ENCODE data around the gene RAB37. TPM values are rescaled to one million over a fixed set of nuclear protein-coding genes. Genes with fewer than 3 reads are reported as not detected.

The RAB37 gene
- total RNA-seq, 3 donors from 2014 or later (not counting 1 experiment from before 2014, with no cell fraction given) = 150 to 184 (median 169) TPM

DNA sequence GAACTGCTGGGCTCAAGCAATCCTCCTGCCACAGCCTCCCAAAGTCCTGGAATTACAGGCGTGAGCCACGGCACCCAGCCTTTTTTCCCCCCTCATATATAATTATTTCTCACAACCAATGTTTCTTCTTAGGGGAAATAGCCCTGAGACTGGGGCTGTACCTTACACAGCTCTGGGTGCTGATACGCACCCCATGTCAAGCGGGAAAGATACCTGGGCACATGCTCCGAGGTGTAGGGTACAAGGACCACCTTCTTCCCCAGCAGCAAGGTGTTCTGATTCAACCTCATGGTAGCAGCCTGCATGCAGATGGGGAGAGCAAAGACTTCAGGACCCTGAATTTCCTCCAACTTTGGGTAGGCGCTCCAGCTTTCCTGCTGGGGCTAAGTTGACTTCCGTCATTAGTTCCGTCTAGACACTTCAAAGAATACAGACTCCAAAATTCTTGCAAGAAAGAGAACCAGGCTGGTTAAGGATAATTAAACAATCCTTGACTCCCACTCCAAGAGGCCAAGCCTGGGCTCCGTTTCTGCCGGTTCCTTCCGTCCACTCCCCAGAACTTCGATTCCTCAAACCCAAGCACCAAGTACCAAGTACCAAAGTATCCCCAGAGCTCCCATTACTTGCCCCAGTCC, 38.5 kb downstream of the RAB37 start:
- Histone ChIP-seq H3K36me3 (ENCODE audit: control insufficient read depth, insufficient read depth, low read length) (peaks cover 29% of the 10 kb centered on the region), H3K27ac (ENCODE audit: low read length) (peak overlapping the region; percentile 50), H3K27me3 (ENCODE audit: control insufficient read depth, insufficient read depth, low read length) (no peaks in the 10 kb centered on the region), H3K9me3 (ENCODE audit: control insufficient read depth, insufficient read depth, low read length) (no peaks in the 10 kb centered on the region), H3K4me3 (ENCODE audit: low read length) (peak overlapping the region; percentile 73), H3K4me1 (ENCODE audit: control insufficient read depth, insufficient read depth, low read length) (peaks cover 53% of the 10 kb centered on the region)
- 41% methylated on average over 12 of the region's 12 CpGs for WGBS (ENCODE audit: insufficient coverage)
- DNase-seq (peak in 1 of 2 donors; percentile 43), ATAC-seq (no peak)
- peaks cover 46 to 54% of the 10 kb centered on the region in 2 donors for H3K4me1 Mint-ChIP-seq
- H3K27me3 Mint-ChIP-seq (ENCODE audit: low read depth in 2 of 2) = no peaks in the 10 kb centered on the region
- no peaks in the 10 kb centered on the region for H3K9me3 Mint-ChIP-seq
- intact Hi-C loops (cut with micrococcal nuclease) = no loop called here
- TF ChIP-seq, protein P1, sequence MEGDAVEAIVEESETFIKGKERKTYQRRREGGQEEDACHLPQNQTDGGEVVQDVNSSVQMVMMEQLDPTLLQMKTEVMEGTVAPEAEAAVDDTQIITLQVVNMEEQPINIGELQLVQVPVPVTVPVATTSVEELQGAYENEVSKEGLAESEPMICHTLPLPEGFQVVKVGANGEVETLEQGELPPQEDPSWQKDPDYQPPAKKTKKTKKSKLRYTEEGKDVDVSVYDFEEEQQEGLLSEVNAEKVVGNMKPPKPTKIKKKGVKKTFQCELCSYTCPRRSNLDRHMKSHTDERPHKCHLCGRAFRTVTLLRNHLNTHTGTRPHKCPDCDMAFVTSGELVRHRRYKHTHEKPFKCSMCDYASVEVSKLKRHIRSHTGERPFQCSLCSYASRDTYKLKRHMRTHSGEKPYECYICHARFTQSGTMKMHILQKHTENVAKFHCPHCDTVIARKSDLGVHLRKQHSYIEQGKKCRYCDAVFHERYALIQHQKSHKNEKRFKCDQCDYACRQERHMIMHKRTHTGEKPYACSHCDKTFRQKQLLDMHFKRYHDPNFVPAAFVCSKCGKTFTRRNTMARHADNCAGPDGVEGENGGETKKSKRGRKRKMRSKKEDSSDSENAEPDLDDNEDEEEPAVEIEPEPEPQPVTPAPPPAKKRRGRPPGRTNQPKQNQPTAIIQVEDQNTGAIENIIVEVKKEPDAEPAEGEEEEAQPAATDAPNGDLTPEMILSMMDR (IDR thresholded peaks at IDR 0.05) = no peak
- H3K4me3 Mint-ChIP-seq = peak overlapping the region; percentile 99
- H3K27ac Mint-ChIP-seq = peak overlapping the region; percentile 90 to 92
- no peaks in the 10 kb centered on the region for H3K36me3 Mint-ChIP-seq

GRCh38 chr17:74776044-74776962, 39.2 kb downstream of the RAB37 start, which contains the start of gene NAT9:
NAT9 (minus strand) TSS chr17:74776345; CDS start chr17:74775698, 647 bp downstream.
- Mint-ChIP-seq H3K27ac (peak within 1 kb of the TSS; percentile 90 to 92), H3K9me3 (no peaks in the 10 kb centered on the region), H3K4me1 (peaks cover 48 to 54% of the 10 kb centered on the region in 2 donors), H3K27me3 (ENCODE audit: low read depth in 2 of 2) (no peaks in the 10 kb centered on the region), H3K4me3 (peak within 1 kb of the TSS; percentile 99), H3K36me3 (no peaks in the 10 kb centered on the region)
- intact Hi-C loops (cut with micrococcal nuclease) = no loop called here
- Histone ChIP-seq H3K4me1 (ENCODE audit: control insufficient read depth, insufficient read depth, low read length) (peaks cover 53% of the 10 kb centered on the region), H3K4me3 (ENCODE audit: low read length) (peak within 1 kb of the TSS; percentile 73), H3K27me3 (ENCODE audit: control insufficient read depth, insufficient read depth, low read length) (no peaks in the 10 kb centered on the region), H3K36me3 (ENCODE audit: control insufficient read depth, insufficient read depth, low read length) (peaks cover 21% of the 10 kb centered on the region), H3K27ac (ENCODE audit: low read length) (peak within 1 kb of the TSS; percentile 50), H3K9me3 (ENCODE audit: control insufficient read depth, insufficient read depth, low read length) (no peaks in the 10 kb centered on the region)
- ATAC-seq = peak; percentile 90 to 92 (median 90)
- under 1% methylated on average over 64 of the region's 64 CpGs for WGBS (ENCODE audit: insufficient coverage)
- TF ChIP-seq, protein P1 (IDR thresholded peaks at IDR 0.05) = no peak
- DNase-seq = peak; percentile 99

DNA sequence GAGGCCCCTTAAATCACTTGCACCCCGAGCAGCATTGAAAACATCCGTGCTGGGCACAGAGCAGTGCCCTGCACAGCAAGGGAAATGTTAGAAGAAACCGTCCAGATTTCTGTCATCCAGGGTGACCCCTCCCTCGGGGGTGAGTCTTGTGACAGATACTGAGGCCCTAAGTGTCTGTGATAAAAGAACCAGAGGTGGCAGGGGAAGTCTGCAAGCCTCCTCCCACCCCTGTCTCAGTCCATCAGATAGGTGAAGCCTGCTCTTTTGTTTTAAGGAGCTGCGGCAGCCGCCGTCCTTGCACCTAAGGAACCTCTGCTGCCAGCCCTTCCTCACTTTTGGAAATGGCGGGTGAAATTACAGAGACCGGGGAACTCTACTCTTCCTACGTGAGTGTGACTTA, 39.9 kb downstream of the RAB37 start:
- Histone ChIP-seq H3K27me3 (ENCODE audit: control insufficient read depth, insufficient read depth, low read length) (no peaks in the 10 kb centered on the region), H3K9me3 (ENCODE audit: control insufficient read depth, insufficient read depth, low read length) (no peaks in the 10 kb centered on the region), H3K4me1 (ENCODE audit: control insufficient read depth, insufficient read depth, low read length) (peaks cover 58% of the 10 kb centered on the region), H3K36me3 (ENCODE audit: control insufficient read depth, insufficient read depth, low read length) (peaks cover 15% of the 10 kb centered on the region), H3K27ac (ENCODE audit: low read length) (no peak overlapping the region), H3K4me3 (ENCODE audit: low read length) (peak overlapping the region; percentile 73)
- Mint-ChIP-seq H3K27ac (peak overlapping the region in 1 of 2 donors; percentile 92), H3K27me3 (ENCODE audit: low read depth in 2 of 2) (no peaks in the 10 kb centered on the region), H3K36me3 (no peaks in the 10 kb centered on the region), H3K4me3 (peak overlapping the region; percentile 99), H3K9me3 (no peaks in the 10 kb centered on the region), H3K4me1 (peaks cover 48 to 55% of the 10 kb centered on the region in 2 donors)
- ATAC-seq = no peak
- TF ChIP-seq, protein P1 (IDR thresholded peaks at IDR 0.05) = no peak
- 54% methylated on average over 10 of the region's 10 CpGs for WGBS (ENCODE audit: insufficient coverage)
- no peak for DNase-seq
- intact Hi-C loops (cut with micrococcal nuclease) = no loop called here

Measured in natural killer cell (primary cell).